Esophagus (tissue), 2 donors: ENCODE measurements around the gene OR52N5. TPM values are rescaled to one million over a fixed set of nuclear protein-coding genes. Genes with fewer than 3 reads are reported as not detected.

Experiments
- H3K27ac ChIP-seq, 2 donors: one replicate each; pipeline ENCODE4 v1.5.1; 2013; ENCODE audit warnings: low read depth in 2 of 2, mild to moderate bottlenecking in 2 of 2, inconsistent platforms in 1 of 2, low read length in 1 of 2, moderate library complexity in 1 of 2
- H3K27me3 ChIP-seq, 2 donors: one replicate each; pipeline ENCODE4 v1.6.1; 2013; ENCODE audit warnings: low read length in 2 of 2, control low read depth in 1 of 2, mild to moderate bottlenecking in 1 of 2; ENCODE audit not compliant: insufficient read depth in 2 of 2, control insufficient read depth in 1 of 2
- H3K36me3 ChIP-seq, 2 donors: one replicate each; pipeline ENCODE4 v1.6.1; 2013; ENCODE audit warnings: low read length in 1 of 2; ENCODE audit not compliant: control insufficient read depth in 2 of 2, insufficient read depth in 2 of 2
- H3K4me1 ChIP-seq, 2 donors: one replicate each; pipeline ENCODE4 v1.6.1; 2013; ENCODE audit warnings: low read length in 1 of 2; ENCODE audit not compliant: control insufficient read depth in 2 of 2, insufficient read depth in 2 of 2
- H3K4me3 ChIP-seq, 2 donors: one replicate each; pipeline ENCODE4 v1.5.1; 2013; ENCODE audit warnings: low read length in 2 of 2, mild to moderate bottlenecking in 2 of 2, low read depth in 1 of 2, moderate library complexity in 1 of 2
- H3K9me3 ChIP-seq, 2 donors: one replicate each; pipeline ENCODE4 v1.6.1; 2013; ENCODE audit warnings: mild to moderate bottlenecking in 2 of 2, low read depth in 1 of 2, low read length in 1 of 2, moderate library complexity in 1 of 2; ENCODE audit not compliant: control insufficient read depth in 2 of 2, insufficient read depth in 1 of 2
- WGBS, 2 donors: extraction: QIAGEN DNeasy Blood & Tissue Kit; methylation state at CpG; one replicate each; pipeline ENCODE4 v1.1.7; 2013; 5-methylcytosine and 5-hydroxymethylcytosine counted together
- polyA plus RNA-seq, 2 donors: library from polyadenylated mRNA; stranded (reverse); fragments of 200-250 nt; gene quantifications; one replicate each; pipeline ENCODE4 v1.2.3, GENCODE V29; 2013
- donor health status: healthy with polysubstance abuse.
- donor health status: Bipolar disorder and iron deficiency.

Gene OR52N5
- not detected for polyA plus RNA-seq

- no peak within 1 kb of the TSS for H3K27ac ChIP-seq
- H3K27me3 ChIP-seq: no peaks in the 10 kb centered on the region
- no peaks in the 10 kb centered on the region for H3K36me3 ChIP-seq
- no peaks in the 10 kb centered on the region for H3K9me3 ChIP-seq
- WGBS, 2 donors: 37 to 54% methylated on average over 4 of the region's 4 CpGs
- H3K4me1 ChIP-seq: no peaks in the 10 kb centered on the region
- no peak within 1 kb of the TSS for H3K4me3 ChIP-seq
Measured at GRCh38 chr11:5783255-5783654, at the start of gene OR52N5. Gene OR52N5, minus strand, starts transcription at chr11:5783355. Its CDS starts 4,721 bp downstream, at chr11:5778634.

DNA sequence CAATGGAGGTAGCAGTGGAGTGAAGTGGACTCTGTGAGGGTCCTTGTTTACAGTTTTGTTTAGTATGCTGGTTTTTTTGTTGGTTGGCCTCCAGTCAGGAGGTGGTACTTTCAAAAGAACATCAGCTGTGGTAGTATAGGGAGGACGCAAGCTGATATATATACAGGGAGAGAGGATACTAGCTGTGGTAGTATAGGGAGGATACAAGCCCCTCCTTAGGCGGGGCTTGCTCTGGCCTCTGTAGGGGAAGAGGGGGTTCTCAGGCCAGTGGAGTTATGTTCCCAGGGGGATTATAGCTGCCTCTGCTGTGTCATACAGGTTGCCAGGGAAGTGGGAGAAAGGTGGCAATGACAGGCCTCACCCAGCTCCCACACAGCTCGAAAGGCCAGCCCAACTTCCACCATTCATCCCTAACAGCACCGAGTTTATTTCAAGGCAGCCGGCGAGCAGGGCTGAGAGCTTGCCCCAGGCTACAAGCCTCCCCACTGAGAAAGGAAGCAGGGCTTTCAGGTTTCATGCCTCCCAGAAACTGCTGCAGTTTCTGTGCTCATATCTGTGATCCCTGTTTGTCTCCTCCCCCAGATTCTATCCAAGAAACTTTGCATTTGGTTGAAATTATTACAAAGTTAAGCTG, 48.2 kb upstream of the OR52N5 start:
- no peaks in the 10 kb centered on the region for H3K36me3 ChIP-seq
- H3K4me1 ChIP-seq: no peaks in the 10 kb centered on the region
- no peaks in the 10 kb centered on the region for H3K27me3 ChIP-seq
- H3K4me3 ChIP-seq: no peak overlapping the region
- 75 to 85% methylated on average over 6 of the region's 6 CpGs for WGBS, 2 donors
- no peaks in the 10 kb centered on the region for H3K9me3 ChIP-seq
- H3K27ac ChIP-seq: no peak overlapping the region

GRCh38 chr11:5818245-5818886, 35.2 kb upstream of the OR52N5 start:
- Histone ChIP-seq H3K27me3 (no peaks in the 10 kb centered on the region), H3K4me3 (no peak overlapping the region), H3K9me3 (no peaks in the 10 kb centered on the region), H3K36me3 (no peaks in the 10 kb centered on the region), H3K4me1 (no peaks in the 10 kb centered on the region), H3K27ac (no peak overlapping the region)
- 18 to 38% methylated on average over 1 of the region's 1 CpG for WGBS, 2 donors

- H3K4me3 ChIP-seq: no peak overlapping the region
- no peaks in the 10 kb centered on the region for H3K9me3 ChIP-seq
- H3K27me3 ChIP-seq: no peaks in the 10 kb centered on the region
- H3K36me3 ChIP-seq: no peaks in the 10 kb centered on the region
- 50 to 65% methylated on average over 4 of the region's 4 CpGs for WGBS, 2 donors
- H3K4me1 ChIP-seq: no peaks in the 10 kb centered on the region
- H3K27ac ChIP-seq: no peak overlapping the region
Measured at GRCh38 chr11:5815534-5815933, 32.4 kb upstream of the OR52N5 start.

- H3K27me3 ChIP-seq: no peaks in the 10 kb centered on the region
- no peaks in the 10 kb centered on the region for H3K36me3 ChIP-seq
- H3K4me3 ChIP-seq: no peak overlapping the region
- WGBS, 2 donors: 75 to 76% methylated on average over 6 of the region's 6 CpGs
- H3K9me3 ChIP-seq: no peaks in the 10 kb centered on the region
- no peak overlapping the region for H3K27ac ChIP-seq
- no peaks in the 10 kb centered on the region for H3K4me1 ChIP-seq
Measured at GRCh38 chr11:5809905-5810795, 27.0 kb upstream of the OR52N5 start.

GRCh38 chr11:5809122-5809519, 26.0 kb upstream of the OR52N5 start:
- 36 to 42% methylated on average over 5 of the region's 5 CpGs for WGBS, 2 donors
- no peak overlapping the region for H3K27ac ChIP-seq
- H3K36me3 ChIP-seq: no peaks in the 10 kb centered on the region
- H3K27me3 ChIP-seq: no peaks in the 10 kb centered on the region
- H3K4me1 ChIP-seq: no peaks in the 10 kb centered on the region
- peak overlapping the region; percentile 17 to 48 for H3K4me3 ChIP-seq
- H3K9me3 ChIP-seq: no peaks in the 10 kb centered on the region

- Histone ChIP-seq H3K4me1 (no peaks in the 10 kb centered on the region), H3K9me3 (no peaks in the 10 kb centered on the region), H3K27me3 (no peaks in the 10 kb centered on the region), H3K4me3 (peak within 1 kb of the TSS; percentile 17 to 48), H3K36me3 (no peaks in the 10 kb centered on the region), H3K27ac (no peak within 1 kb of the TSS)
- 9 to 12% methylated on average over 24 of the region's 24 CpGs for WGBS, 2 donors
Measured at GRCh38 chr11:5808500-5809121, 25.5 kb upstream of the OR52N5 start, which contains the start of gene OR52N2. Gene OR52N2, plus strand, starts transcription at chr11:5808924. Its CDS starts 11,412 bp downstream, at chr11:5820336.

GRCh38 chr11:5807580-5807979, 24.4 kb upstream of the OR52N5 start:
- no peaks in the 10 kb centered on the region for H3K9me3 ChIP-seq
- H3K27me3 ChIP-seq: no peaks in the 10 kb centered on the region
- H3K27ac ChIP-seq: no peak overlapping the region
- 55 to 67% methylated on average over 10 of the region's 10 CpGs for WGBS, 2 donors
- no peaks in the 10 kb centered on the region for H3K36me3 ChIP-seq
- no peaks in the 10 kb centered on the region for H3K4me1 ChIP-seq
- no peak overlapping the region for H3K4me3 ChIP-seq

GRCh38 chr11:5803982-5804381, 20.8 kb upstream of the OR52N5 start:
- WGBS, 2 donors: 86 to 91% methylated on average over 5 of the region's 5 CpGs
- no peak overlapping the region for H3K27ac ChIP-seq
- no peaks in the 10 kb centered on the region for H3K27me3 ChIP-seq
- no peak overlapping the region for H3K4me3 ChIP-seq
- no peaks in the 10 kb centered on the region for H3K9me3 ChIP-seq
- H3K36me3 ChIP-seq: no peaks in the 10 kb centered on the region
- H3K4me1 ChIP-seq: no peaks in the 10 kb centered on the region
